Skin of body (tissue), 2 donors: ENCODE measurements around the gene PDGFC. TPM values are rescaled to one million over a fixed set of nuclear protein-coding genes. Genes with fewer than 3 reads are reported as not detected.
"Not testable (repeated sequence)": the region's sequence is repeated elsewhere in the genome, so short reads cannot be mapped to it uniquely, and the experiment has no call there.

Experiments used
- DNase-seq: peaks from one replicate; lab custom pipeline; 2025; lab: John Stamatoyannopoulos, UW
- total RNA-seq: library from RNA; depleted of rRNA; stranded (reverse); fragments of >200 nt; gene quantifications from one replicate; pipeline ENCODE4 v1.2.3, GENCODE V29; 2014

The PDGFC gene
- total RNA-seq, 1 donor from 2014 or later, result 32.6 TPM

DNA sequence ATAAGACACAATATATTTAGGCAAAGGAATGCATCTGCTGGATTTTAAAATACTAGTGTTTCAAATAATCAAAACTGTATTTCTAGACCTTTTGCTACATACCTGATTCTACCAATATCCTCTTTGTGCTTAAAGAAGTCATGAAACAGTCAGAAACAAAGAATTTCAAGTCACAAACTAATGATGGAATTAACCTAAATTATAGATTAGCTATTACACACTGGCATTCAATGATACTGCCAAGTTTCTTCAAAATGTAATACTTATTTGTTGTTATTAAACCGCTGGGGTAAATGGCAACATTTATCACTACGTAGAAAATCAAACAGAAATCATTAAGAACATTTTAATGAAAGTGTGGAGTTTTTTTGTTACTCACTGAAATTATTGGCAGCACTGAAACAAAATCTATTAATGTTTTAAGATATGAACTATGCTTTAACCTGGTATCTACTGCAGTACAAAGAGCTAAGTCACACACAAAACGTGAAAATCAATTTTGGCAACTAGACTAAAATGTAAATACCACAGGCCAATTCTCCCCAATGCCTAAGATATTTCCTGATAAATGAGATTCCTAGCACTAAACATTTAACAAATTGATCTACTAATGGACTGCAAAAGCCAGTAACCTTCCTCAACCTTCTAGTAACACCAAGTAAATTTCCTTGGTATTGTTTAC lies 19.4 kb downstream of the PDGFC start:
- no peak for DNase-seq

DNA sequence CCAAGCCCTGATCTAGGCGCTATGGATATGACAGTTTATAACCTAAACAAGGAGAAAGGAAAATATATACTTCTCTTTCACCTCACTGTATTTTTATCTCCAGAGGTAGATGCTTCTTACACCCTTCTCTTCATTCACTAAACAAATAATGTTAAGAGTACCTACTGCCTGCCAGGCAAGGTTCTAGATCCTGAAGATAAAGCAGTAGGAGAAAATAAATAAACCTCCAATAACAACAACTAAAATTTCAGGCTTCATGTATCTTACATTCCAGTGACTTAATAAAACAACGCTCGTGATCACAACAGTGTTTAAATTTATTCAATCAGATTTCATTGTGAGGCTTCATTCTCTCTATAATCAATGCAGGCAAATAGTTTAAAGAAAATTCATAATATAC lies 20.7 kb downstream of the PDGFC start:
- DNase-seq, result no peak

DNA sequence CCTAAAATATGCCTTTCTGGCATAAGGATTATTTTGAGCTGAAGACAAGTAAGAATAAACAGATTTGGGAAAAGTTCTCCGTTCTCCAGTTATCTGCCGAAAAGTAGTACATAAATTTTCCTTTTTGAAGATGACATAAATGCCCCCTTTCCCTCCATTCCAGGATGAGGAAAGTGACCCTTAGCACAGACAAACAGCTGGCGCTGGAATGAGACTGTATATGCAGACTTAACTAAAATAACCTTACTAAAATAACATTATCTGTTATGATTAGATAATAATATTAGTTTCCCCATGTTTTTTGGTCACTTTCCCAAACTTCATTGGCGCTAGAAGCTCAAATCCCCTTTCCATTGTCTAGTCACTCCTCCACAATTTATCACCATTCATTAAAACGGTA lies 21.5 kb downstream of the PDGFC start:
- DNase-seq, result no peak

DNA sequence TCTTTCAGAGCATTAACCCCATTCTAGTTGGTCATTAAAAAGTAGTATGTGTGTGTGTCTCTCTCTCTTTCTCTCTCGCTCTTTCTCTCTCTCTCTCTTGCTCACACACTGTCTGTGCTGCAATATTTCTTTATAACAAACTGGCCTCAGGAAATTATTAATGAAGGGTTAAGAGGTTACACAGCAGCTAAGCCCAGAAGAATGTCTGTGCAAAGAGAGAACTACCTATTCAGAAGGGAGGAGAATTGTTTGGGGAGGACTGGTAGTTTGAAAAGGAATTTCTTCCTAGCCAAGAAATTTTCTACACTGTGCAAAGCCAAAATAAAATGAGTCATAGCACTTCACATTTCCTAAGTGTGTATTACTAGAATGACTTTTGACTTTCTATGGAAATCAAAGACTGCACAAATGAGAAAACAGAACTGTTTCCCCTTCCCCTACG lies 22.2 kb downstream of the PDGFC start:
- no peak for DNase-seq

DNA sequence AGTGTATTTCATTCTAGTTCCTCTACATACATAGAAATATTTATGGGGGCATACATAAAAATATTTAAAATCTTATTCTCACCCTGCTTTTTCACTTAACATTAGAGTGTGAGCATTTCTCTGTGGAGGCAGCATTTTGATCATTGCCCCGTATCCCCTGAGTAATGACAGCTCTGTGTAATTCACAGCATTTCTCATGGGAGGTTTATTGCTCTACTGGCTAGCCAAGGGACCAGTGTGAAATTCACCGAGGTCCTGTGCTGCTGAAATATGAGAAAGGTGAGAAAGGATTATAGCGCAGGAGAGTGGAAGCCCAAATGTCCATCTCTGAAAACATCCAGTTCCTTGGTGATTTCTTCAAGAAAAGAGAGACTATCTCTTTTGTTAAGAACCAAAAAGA lies 22.9 kb downstream of the PDGFC start:
- DNase-seq, result no peak

DNA sequence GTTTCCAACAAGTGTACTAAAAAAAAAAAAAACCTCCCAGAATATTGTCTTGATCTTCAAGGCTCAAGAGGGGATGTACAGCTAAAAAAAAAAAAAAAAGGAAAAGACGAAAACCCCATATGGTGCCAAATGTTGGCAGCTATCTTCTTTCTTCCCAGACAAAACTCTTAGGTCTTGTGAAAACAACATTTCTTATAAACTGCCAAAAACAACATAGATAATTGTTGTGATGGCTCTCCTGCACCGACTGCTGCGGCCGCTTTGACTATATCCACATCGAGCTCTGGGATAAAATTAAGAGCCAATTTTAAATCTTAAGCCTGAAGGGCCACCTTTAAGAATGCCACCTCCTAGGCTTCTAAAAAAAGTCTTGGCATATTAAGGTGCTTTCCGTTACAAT lies 23.5 kb downstream of the PDGFC start:
- DNase-seq, result no peak

DNA sequence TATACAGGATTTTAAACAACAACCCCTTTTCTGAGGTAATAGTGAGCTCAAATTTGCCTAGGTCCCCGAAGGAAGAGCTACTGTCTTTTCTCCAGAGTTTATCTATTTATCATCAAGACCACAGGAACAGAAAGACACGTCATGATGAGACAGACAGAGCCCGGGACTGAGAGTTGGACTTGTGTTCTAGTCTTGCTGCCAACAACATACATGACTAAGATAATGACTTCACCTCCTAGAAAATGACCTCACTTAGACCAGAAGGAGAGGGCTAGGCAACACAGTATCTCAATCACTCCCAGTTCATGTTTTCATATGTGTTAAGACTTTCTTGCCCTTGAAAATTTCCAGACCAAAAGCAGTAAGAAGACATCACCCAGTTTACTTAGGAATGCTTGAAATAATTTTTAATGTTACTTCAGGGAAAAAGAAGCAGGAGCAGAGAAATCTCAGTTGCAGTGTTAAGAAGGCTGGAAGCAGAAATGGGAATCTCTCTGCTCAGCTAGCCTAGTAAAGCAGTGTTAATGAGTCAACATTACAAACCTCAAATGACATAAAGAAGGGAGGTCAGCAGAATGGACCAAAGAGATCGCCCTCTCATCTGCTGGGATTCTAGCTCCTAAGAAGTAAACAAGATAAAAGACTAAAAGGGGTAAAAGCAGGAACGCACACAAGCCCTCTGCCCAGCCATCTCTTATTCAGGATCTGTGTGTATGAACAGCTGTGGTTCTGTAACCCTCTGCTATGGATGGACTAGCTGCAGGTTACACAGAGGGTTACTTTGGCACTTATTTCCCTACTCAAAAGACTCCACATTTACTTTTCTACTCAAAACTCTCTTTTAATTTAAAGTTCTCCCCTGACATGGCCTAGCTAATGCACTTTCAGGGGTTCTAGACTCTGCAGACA lies 24.8 kb downstream of the PDGFC start:
- peak; percentile 39 for DNase-seq

DNA sequence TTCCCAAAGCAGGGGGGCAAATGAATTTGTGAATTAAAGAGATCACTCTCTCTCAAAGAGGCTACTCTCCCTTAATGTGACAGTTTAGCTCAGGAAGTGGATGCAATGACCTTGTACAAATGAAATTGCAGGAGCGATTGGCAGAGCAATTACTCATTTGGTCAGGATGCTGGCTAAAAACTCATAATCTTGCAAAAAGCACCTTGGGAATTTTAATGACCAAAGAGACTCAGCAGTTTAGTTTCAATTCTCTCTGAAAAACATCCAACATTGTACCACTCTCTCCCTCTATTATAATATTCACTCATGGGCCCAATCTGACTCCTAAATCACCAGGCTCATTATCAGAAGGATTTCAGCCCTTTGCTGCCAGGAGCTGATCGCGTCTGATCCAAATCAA lies 26.1 kb downstream of the PDGFC start:
- no peak for DNase-seq

DNA sequence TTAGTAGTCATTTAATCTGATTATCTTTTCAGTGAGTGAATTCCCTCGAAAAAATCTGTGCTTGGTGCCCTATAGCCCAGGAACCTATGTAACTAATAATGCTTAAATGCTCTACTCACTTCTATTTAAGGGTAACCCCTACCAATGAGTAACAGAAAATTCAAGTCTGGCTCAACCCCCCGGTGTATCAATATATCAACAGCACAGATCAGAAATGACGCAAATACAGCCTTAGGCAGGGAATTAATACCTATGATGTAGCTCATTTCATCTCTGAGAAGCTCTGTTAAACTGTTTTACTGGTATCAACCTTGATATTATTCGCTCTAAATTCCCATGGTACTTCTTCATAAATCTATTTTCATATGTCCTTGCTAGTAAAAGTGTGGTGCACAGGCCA lies 28.6 kb downstream of the PDGFC start:
- no peak for DNase-seq

DNA sequence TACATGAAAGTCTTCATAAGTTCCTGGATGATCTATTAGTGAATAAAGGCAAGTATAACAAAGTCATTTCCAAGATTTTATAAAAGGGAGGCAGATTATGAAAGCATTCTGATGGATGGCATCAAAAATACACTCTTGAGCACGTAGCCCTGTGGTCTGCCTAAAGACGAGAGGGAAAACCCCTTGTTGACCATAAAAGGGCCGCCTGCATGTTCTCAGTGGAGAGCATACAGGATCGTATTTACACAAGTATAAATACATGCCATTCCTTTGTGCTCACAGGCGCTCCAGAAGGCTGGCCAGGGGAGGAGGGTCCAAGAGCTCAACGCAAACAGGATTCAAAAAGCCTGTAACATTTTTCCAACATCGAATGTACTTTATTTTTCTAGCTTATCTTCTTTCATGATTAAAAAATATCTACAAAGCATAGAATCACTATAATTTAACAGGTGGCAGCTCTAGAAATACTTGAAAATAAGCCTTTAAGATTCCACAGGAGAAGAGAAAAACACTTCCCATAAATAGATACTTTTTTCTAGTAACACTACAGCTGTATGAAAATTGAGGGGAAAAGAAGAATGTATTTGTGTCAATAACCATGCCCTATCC lies 29.6 kb downstream of the PDGFC start:
- DNase-seq, result peak; percentile 16

DNA sequence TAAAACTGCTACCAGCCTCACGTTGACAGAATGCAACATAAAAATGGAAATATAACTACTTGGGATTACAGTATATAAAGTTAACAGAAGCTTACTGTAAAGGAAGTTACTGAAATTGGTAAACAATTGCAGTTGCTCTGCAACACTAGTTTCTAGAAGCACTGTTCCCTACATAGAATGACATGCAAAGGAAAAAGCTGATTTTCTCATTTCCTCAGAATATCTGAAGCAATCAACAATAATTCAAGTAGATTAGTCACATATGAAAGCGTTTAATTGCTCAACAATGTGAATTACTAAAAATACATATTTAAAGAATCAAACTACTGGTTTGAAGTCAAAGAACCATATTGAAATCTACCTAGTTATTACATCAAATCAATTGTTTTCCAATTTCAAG lies 31.8 kb downstream of the PDGFC start:
- no peak for DNase-seq

DNA sequence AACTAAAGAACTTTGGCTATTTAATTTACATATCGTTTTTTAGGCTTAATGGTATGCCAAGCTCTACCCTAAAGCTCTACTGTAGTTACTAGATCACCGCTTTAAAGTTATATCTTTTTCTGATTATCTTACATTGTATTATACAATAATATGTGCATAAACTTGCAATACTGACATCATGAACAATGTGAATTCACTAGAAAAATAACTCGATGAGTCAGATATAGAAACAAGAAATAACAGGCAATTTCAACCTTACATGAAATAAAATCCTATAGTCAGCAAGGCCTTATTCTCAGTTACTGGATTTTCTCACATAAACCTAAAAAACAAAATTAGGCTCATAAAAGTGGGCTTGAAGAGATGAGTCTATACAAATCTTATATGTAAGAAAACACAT lies 32.5 kb downstream of the PDGFC start:
- DNase-seq, result no peak

DNA sequence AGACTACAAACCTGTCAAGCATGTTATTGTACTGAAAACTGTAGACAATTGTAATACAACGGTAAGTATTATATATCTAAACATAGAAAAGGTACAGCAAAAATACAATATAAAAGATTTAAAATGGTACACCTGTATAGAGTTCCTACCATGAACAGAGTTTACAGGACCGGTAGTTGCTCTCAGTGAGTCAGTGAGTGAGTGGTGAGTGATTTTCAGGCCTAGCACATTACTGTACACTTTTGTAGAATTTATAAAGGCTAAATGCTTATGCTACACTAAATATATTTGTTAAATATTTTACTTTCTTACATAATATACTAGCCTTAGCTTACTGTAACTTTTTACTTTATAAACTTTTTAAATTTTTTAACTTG lies 37.4 kb downstream of the PDGFC start:
- DNase-seq, result no peak

DNA sequence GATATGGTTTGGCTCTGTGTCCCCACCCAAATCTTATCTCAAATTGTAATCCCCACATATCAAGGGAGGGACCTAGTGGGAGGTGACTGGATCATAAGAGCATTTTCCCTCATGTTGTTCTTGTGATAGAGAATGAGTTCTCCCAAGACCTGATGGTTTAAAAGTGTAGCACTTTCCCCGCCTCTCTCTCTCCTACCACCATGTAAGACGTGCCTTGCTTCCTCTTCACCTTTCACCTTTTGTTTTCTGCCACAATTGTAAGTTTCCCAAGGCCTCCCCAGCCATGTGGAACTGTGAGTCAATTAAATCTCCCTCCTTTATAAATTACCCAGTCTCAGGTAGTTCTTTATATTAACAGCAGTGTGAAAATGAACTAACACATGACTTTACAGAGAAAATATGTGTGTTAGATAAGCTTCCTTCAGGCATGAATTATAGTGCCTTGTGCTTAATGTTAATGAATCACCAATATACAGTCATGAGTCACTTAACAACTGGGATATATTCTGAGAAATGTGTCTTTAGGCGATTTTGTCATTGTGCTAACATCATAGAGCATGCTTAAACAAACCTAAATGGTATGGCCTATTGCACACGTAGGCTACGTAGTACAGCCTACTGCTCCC lies 37.9 kb downstream of the PDGFC start:
- DNase-seq, result no peak

DNA sequence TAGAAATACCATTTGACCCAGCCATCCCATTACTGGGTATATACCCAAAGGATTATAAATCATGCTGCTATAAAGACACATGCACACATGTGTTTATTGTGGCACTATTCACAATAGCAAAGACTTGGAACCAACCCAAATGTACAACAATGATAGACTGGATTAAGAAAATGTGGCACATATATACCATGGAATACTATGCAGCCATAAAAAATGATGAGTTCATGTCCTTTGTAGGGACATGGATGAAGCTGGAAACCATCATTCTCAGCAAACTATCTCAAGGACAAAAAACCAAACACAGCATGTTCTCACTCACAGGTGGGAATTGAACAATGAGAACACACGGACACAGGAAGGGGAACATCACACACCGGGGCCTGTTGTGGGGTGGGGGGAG lies 39.2 kb downstream of the PDGFC start:
- DNase-seq, result not testable (repeated sequence)

DNA sequence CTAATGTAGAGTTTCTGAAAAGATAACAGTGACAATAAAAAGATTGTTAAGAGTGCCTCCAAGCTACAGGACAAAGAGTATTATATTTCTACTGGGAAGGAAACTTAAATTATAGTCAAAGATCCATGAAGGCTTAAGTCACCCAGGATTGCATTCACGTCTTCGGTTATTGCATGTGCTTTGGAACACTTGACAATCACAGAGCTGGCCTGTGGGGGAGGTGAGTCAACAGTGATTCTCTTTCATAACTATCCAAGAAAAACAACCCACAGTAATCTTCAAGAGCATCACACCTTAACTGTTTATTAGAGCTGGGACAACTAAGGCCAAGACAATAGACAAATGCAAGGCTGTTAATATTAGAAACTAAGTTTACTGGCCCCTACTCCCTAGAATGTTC lies 40.3 kb downstream of the PDGFC start:
- DNase-seq, result no peak

DNA sequence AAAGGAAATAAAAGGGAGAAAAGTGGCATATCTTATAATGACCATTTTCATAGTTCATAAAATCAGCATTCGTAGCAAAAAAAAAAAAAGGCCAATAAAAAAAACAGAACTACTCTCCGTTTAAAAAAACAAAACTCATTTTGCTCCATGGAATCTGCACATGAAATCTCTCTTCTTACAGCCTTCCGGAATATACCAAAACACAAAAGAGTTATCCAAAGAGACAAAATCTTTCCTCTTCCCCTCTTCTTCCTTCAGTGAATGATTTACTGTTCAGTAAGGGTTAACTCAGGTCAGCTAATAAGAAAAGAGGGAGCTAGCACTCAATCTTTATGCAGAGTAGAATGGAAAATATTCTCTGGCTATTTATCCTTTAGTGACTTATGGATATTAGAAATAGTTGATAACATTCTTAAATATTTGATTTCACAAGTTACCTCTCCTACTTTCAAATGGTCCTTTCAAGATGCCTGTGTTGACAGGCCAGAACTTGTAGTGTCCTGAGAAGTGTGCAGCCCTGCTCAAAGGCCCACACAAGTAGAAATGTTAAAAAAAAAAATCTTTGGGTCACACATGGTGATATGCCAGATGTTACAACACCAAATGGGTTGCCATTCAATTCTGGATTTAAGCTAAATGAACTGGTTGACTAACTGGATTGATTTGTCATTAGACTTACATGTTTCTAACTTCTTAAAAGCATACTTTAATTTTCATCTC lies 42.1 kb downstream of the PDGFC start:
- DNase-seq, result no peak

DNA sequence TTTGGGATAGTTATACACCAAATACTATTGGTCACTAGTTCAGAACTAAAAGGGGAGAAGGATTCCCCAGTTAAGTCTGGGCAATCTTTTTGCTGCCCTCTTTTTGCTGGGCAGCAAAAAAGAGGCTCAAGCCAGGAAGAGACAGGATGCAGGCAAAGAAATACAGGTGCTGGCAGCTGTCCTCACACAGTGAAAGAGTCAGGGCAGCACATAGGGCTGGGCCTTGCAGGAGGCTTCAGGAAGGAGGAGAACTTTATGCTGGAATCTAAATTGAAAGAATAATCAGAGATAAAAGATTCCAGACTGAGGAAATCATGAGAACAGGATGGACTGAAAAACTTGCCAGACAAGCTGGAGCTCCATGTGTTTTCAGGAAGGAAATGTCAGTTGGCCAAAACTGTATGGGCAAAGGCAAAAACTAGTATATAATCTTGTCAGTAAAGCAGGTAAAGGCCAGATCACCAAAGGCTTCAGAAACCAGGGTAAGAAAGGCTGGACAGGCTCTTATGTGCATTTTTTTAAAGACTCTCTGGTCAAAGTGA lies 46.8 kb downstream of the PDGFC start:
- no peak for DNase-seq

DNA sequence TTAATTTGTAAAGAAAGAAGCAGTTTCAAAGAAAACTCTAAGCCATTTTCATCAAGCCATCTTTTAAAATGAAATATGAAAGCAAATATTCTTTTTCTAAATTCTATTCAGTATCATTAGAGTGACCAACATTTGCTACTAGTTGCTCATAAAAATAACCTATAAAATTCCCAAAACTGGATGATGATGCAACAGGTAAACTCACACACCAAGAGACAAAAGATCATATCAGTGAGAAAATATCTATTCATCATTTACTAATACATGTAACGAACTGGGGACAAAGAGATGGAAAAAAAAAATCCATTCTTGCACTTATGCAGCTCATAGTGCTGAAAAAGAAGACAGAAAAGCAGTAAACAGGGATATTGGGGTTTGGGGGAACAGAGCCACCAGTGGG lies 48.1 kb downstream of the PDGFC start:
- no peak for DNase-seq

DNA sequence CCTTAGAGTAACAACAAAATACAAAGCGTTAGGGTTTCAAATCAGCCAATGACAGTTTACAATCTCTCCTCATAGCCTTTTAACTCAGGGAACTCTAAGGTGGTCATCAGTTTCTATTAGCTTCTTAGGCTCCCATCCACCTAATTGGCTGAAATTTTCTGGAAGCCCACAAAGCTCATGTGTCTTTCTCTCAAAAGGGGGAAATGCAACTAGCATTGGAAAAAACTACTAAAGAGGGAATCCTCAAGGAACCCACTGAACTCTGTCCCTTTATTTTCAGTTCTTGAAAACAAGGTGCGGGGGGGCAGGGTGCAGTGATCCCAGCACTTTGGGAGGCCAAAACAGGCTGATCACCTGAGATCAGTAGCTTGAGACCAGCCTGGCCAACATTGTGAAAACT lies 56.4 kb downstream of the PDGFC start:
- DNase-seq, result no peak

DNA sequence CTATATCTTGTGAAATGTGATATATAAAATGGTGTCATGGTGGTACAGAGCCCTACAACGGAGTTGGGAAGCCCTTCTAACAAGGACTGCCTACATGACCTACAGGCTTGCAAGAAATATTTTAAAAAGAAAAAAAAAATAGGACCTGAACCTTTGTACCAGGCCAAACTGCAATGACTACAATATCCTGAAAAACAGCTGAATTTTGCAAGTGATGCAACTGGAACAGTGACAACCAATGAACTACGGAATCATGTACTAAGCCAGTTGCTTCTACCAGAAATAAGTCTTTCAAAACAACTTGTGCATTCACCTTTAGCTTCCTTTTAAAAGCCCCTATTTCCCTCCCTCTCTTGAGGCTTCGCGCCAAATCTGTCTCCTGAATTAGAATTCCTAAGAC lies 58.4 kb downstream of the PDGFC start:
- no peak for DNase-seq
